ENCODE results near the gene P2RY2. TPM values are rescaled to one million over a fixed set of nuclear protein-coding genes. Genes with fewer than 3 reads are reported as not detected.

Gene P2RY2
- total RNA-seq, 2 experiments from 2014 or later, result not detected

GRCh38 chr11:73259406-73260126, 41.5 kb downstream of the P2RY2 start:
- Histone ChIP-seq H3K36me3 (ENCODE audit: insufficient read depth, low read length) (no peaks in the 10 kb centered on the region), H3K4me1 (ENCODE audit: insufficient read depth, low read length, poor library complexity, severe bottlenecking) (no peaks in the 10 kb centered on the region), H3K9me2 (ENCODE audit: insufficient read depth, low read length) (no peaks in the 10 kb centered on the region), H4K20me1 (ENCODE audit: insufficient read depth, low read length) (no peaks in the 10 kb centered on the region), H3K4me2 (ENCODE audit: low read length) (no peak overlapping the region), H3K9me3 (ENCODE audit: low read length) (no peaks in the 10 kb centered on the region), H3K27ac (ENCODE audit: low read depth, low read length, poor library complexity, severe bottlenecking) (no peak overlapping the region), H3K4me3 (ENCODE audit: low read depth, low read length, poor library complexity, severe bottlenecking) (no peak overlapping the region), H2AFZ (ENCODE audit: low read length) (no peak overlapping the region), H3K79me2 (ENCODE audit: insufficient read depth, low read depth, low read length) (no peaks in the 10 kb centered on the region)
- ChIA-PET POLR2A (no interaction called here), CTCF (ENCODE audit: unreplicated experiment) (interaction anchor here (0.5 kb wide), 1 partner anchor 725 kb away, joined by 3 read pairs; no protein-coding TSS in a partner anchor)
- DNase-seq (ENCODE audit: low spot score), result no peak
- TF ChIP-seq CTCF (conservative IDR thresholded peaks at IDR 0.05; ENCODE audit: low read length), result no peak
- TF ChIP-seq EZH2phosphoT487 (IDR thresholded peaks at IDR 0.05; ENCODE audit: borderline replicate concordance, low read depth, low read length), result no peak
- BruUV-seq (replicated peaks), result no TSS peak
- intact Hi-C loops (cut with micrococcal nuclease; ENCODE audit: unreplicated experiment), result no loop called here

GRCh38 chr11:73260127-73260457, 42.0 kb downstream of the P2RY2 start:
- Histone ChIP-seq H3K36me3 (ENCODE audit: insufficient read depth, low read length) (no peaks in the 10 kb centered on the region), H3K27ac (ENCODE audit: low read depth, low read length, poor library complexity, severe bottlenecking) (no peak overlapping the region), H3K79me2 (ENCODE audit: insufficient read depth, low read depth, low read length) (no peaks in the 10 kb centered on the region), H3K9me2 (ENCODE audit: insufficient read depth, low read length) (no peaks in the 10 kb centered on the region), H3K4me3 (ENCODE audit: low read depth, low read length, poor library complexity, severe bottlenecking) (no peak overlapping the region), H3K4me1 (ENCODE audit: insufficient read depth, low read length, poor library complexity, severe bottlenecking) (no peaks in the 10 kb centered on the region), H4K20me1 (ENCODE audit: insufficient read depth, low read length) (no peaks in the 10 kb centered on the region), H2AFZ (ENCODE audit: low read length) (no peak overlapping the region), H3K4me2 (ENCODE audit: low read length) (no peak overlapping the region), H3K9me3 (ENCODE audit: low read length) (no peaks in the 10 kb centered on the region)
- no peak for DNase-seq (ENCODE audit: low spot score)
- ChIA-PET POLR2A (interaction anchor here (0.5 kb wide), 1 partner anchor 343 kb away, joined by 3 read pairs; no protein-coding TSS in a partner anchor), CTCF (ENCODE audit: unreplicated experiment) (no interaction called here)
- no peak for TF ChIP-seq CTCF (conservative IDR thresholded peaks at IDR 0.05; ENCODE audit: low read length)
- TF ChIP-seq EZH2phosphoT487 (IDR thresholded peaks at IDR 0.05; ENCODE audit: borderline replicate concordance, low read depth, low read length), result no peak
- intact Hi-C loops (cut with micrococcal nuclease; ENCODE audit: unreplicated experiment), result no loop called here
- no TSS peak for BruUV-seq (replicated peaks)

GRCh38 chr11:73262851-73263495, 44.9 kb downstream of the P2RY2 start:
- Histone ChIP-seq H2AFZ (ENCODE audit: low read length) (no peak overlapping the region), H3K4me3 (ENCODE audit: low read depth, low read length, poor library complexity, severe bottlenecking) (no peak overlapping the region), H3K79me2 (ENCODE audit: insufficient read depth, low read depth, low read length) (no peaks in the 10 kb centered on the region), H3K4me1 (ENCODE audit: insufficient read depth, low read length, poor library complexity, severe bottlenecking) (no peaks in the 10 kb centered on the region), H3K27ac (ENCODE audit: low read depth, low read length, poor library complexity, severe bottlenecking) (no peak overlapping the region), H4K20me1 (ENCODE audit: insufficient read depth, low read length) (no peaks in the 10 kb centered on the region), H3K36me3 (ENCODE audit: insufficient read depth, low read length) (no peaks in the 10 kb centered on the region), H3K9me2 (ENCODE audit: insufficient read depth, low read length) (no peaks in the 10 kb centered on the region), H3K4me2 (ENCODE audit: low read length) (no peak overlapping the region), H3K9me3 (ENCODE audit: low read length) (no peaks in the 10 kb centered on the region)
- DNase-seq (ENCODE audit: low spot score), result no peak
- POLR2A ChIA-PET, result interaction anchor here (0.6 to 0.8 kb wide), 4 partner anchors 14 to 1418 kb away, joined by 3 to 5 read pairs (median 4); no protein-coding TSS in a partner anchor
- intact Hi-C loops (cut with micrococcal nuclease; ENCODE audit: unreplicated experiment), result no loop called here
- no peak for TF ChIP-seq CTCF (conservative IDR thresholded peaks at IDR 0.05; ENCODE audit: low read length)
- no peak for TF ChIP-seq EZH2phosphoT487 (IDR thresholded peaks at IDR 0.05; ENCODE audit: borderline replicate concordance, low read depth, low read length)
- BruUV-seq (replicated peaks), result no TSS peak
- CTCF ChIA-PET (ENCODE audit: unreplicated experiment), result interaction anchor here (1.2 kb wide), 1 partner anchor 216 kb away, joined by 3 read pairs; no protein-coding TSS in a partner anchor

Data from OCI-LY7 (cell line).